T-cell (primary cell): Measurements from ENCODE around the gene GNG7. TPM values are rescaled to one million over a fixed set of nuclear protein-coding genes. Genes with fewer than 3 reads are reported as not detected.
"Not testable (repeated sequence)": the region's sequence is repeated elsewhere in the genome, so short reads cannot be mapped to it uniquely, and the experiment has no call there.

ENCODE experiments used
- ATAC-seq, 4 experiments: fragments of 200-7000 bp in 3 of 4; fragments of 150-1000 bp in 1 of 4; cut with Tn5 transposase; replicated peaks in 1 of 4; 1 replicate in 3 of 4; 2 replicates in 1 of 4; pipeline ENCODE4 v1.10.0; 2021; ENCODE audit warnings: moderate library complexity in 3 of 4, mild to moderate bottlenecking in 2 of 4, moderate number of reproducible peaks in 1 of 4
- CTCF ChIA-PET, 2 donors: fragments of 300-600 bp; sonication (Branson Sonifier 250); formaldehyde crosslinking; loops; one replicate each; lab custom pipeline; 2022; ENCODE audit warnings: antibody characterized with exemption in 2 of 2; lab: Charles Lee
- POLR2A ChIA-PET, 2 donors: fragments of 300-600 bp; sonication (Branson Sonifier 250); formaldehyde crosslinking; loops; one replicate each; lab custom pipeline; 2022; ENCODE audit warnings: antibody characterized with exemption in 2 of 2; lab: Charles Lee
- DNase-seq, 35 experiments: peaks; one replicate each; pipeline versions ENCODE4 v3.0.0 to v3.0.0-alpha.2; 2013 to 2023
- H3K27ac ChIP-seq: one replicate; pipeline ENCODE4 v1.5.1; 2013; ENCODE audit warnings: low read length
- H3K27me3 ChIP-seq, 2 experiments: replicated peaks in 1 of 2; 1 replicate in 1 of 2; 2 replicates in 1 of 2; pipeline versions ENCODE4 v1.6.1 to v1.7.0; 2013; ENCODE audit warnings: low read length in 1 of 2, mixed read lengths in 1 of 2; ENCODE audit not compliant: control insufficient read depth in 2 of 2, insufficient read depth in 2 of 2; ENCODE audit errors: extremely low read depth in 1 of 2
- H3K36me3 ChIP-seq, 2 donors: 1 replicate in 1 of 2; 2 replicates in 1 of 2; pipeline versions ENCODE4 v1.6.1 to v1.7.0; 2013; ENCODE audit warnings: low read length in 1 of 2; ENCODE audit not compliant: control insufficient read depth in 2 of 2, insufficient read depth in 1 of 2; ENCODE audit errors: extremely low read depth in 1 of 2
- H3K4me1 ChIP-seq, 2 experiments: 1 replicate in 1 of 2; 2 replicates in 1 of 2; pipeline versions ENCODE4 v1.6.1 to v1.7.0; 2013; ENCODE audit warnings: low read length in 2 of 2, mixed read lengths in 1 of 2; ENCODE audit not compliant: insufficient read depth in 2 of 2, control insufficient read depth in 1 of 2; ENCODE audit errors: extremely low read depth in 1 of 2
- H3K4me3 ChIP-seq, 2 donors: 1 replicate in 1 of 2; 2 replicates in 1 of 2; pipeline versions ENCODE4 v1.5.1 to v1.7.0; 2013; ENCODE audit warnings: mild to moderate bottlenecking in 2 of 2, low read length in 1 of 2, moderate library complexity in 1 of 2; ENCODE audit not compliant: control insufficient read depth in 1 of 2; ENCODE audit errors: extremely low read depth in 1 of 2
- H3K9me3 ChIP-seq: 2 replicates; pipeline ENCODE4 v1.7.0; 2013
- H3K27ac Mint-ChIP-seq, 2 donors: one replicate each; pipeline ENCODE4 v1.8.0; 2020 to 2021; ENCODE audit warnings: mild to moderate bottlenecking in 2 of 2, mixed read lengths in 2 of 2
- H3K27me3 Mint-ChIP-seq, 2 donors: one replicate each; pipeline ENCODE4 v1.8.0; 2021 to 2022; ENCODE audit warnings: mixed read lengths in 2 of 2
- H3K36me3 Mint-ChIP-seq: one replicate; pipeline ENCODE4 v1.8.0; 2021; ENCODE audit warnings: mixed read lengths
- H3K4me1 Mint-ChIP-seq, 3 donors: one replicate each; pipeline ENCODE4 v1.8.0; 2020 to 2022; ENCODE audit warnings: mixed read lengths in 3 of 3, mild to moderate bottlenecking in 1 of 3
- H3K4me3 Mint-ChIP-seq, 3 donors: one replicate each; pipeline ENCODE4 v1.8.0; 2020 to 2022; ENCODE audit warnings: mild to moderate bottlenecking in 3 of 3, mixed read lengths in 3 of 3, moderate library complexity in 3 of 3
- H3K9me3 Mint-ChIP-seq, 3 donors: one replicate each; pipeline ENCODE4 v1.8.0; 2020 to 2022; ENCODE audit warnings: mixed read lengths in 3 of 3
- WGBS: methylation state at CpG from one replicate; pipeline ENCODE4 v1.1.5; 2013; ENCODE audit warnings: missing lambda C conversion rate; ENCODE audit not compliant: insufficient coverage; 5-methylcytosine and 5-hydroxymethylcytosine counted together
- total RNA-seq, 35 experiments: library from RNA in 6 of 35; stranded (reverse) in 6 of 35; fragments of 120-200 nt in 1 of 35; gene quantifications; one replicate each; pipeline versions ENCODE4 v1.2.1 to v1.2.4 and lab custom pipeline; 2013 to 2026

Gene GNG7
- total RNA-seq, 5 donors from 2014 or later (not counting 1 experiment from before 2014, with no cell fraction given): 4.5 to 7.2 (median 5.7) TPM

GRCh38 chr19:2612619-2613249, 89.8 kb downstream of the GNG7 start:
- CTCF ChIA-PET: interaction anchor here (0.6 to 2.1 kb wide), 7 partner anchors 8 to 227 kb away, joined by 3 to 19 read pairs (median 4); partner anchors contain the start of gene GADD45B (in 2 of the 2)
- H3K9me3 ChIP-seq: no peaks in the 10 kb centered on the region
- ATAC-seq (no peak), DNase-seq (no peak)
- Mint-ChIP-seq H3K27ac (no peak overlapping the region), H3K27me3 (peaks cover 0 to 3% of the 10 kb centered on the region in 2 donors), H3K36me3 (no peaks in the 10 kb centered on the region), H3K4me1 (peaks cover 47 to 53% (median 48%) of the 10 kb centered on the region in 3 donors), H3K4me3 (peak overlapping the region in 1 of 3 donors; percentile 46), H3K9me3 (no peaks in the 10 kb centered on the region)
- H3K4me1 ChIP-seq: peaks cover 19 to 55% of the 10 kb centered on the region in 2 experiments
- POLR2A ChIA-PET: no interaction called here
- no peaks in the 10 kb centered on the region for H3K36me3 ChIP-seq
- H3K4me3 ChIP-seq: no peak overlapping the region
- WGBS: 94% methylated on average over 9 of the region's 18 CpGs
- peaks cover 0 to 9% of the 10 kb centered on the region in 2 experiments for H3K27me3 ChIP-seq
- H3K27ac ChIP-seq: no peak overlapping the region

GRCh38 chr19:2611483-2612464, 90.7 kb downstream of the GNG7 start:
- Mint-ChIP-seq H3K9me3 (no peaks in the 10 kb centered on the region), H3K36me3 (no peaks in the 10 kb centered on the region), H3K27me3 (peaks cover 0 to 3% of the 10 kb centered on the region in 2 donors), H3K4me1 (peaks cover 40 to 46% (median 42%) of the 10 kb centered on the region in 3 donors), H3K4me3 (peak overlapping the region in 2 of 3 donors; percentile 2 to 77), H3K27ac (no peak overlapping the region)
- Histone ChIP-seq H3K36me3 (no peaks in the 10 kb centered on the region), H3K4me1 (peaks cover 11 to 52% of the 10 kb centered on the region in 2 experiments), H3K27ac (no peak overlapping the region), H3K9me3 (no peaks in the 10 kb centered on the region), H3K27me3 (peaks cover 0 to 9% of the 10 kb centered on the region in 2 experiments), H3K4me3 (no peak overlapping the region)
- ChIA-PET CTCF (interaction anchor here (0.6 to 2.8 kb wide), 20 partner anchors 9 to 372 kb away, joined by 3 to 23 read pairs (median 4); partner anchors contain the start of gene GADD45B (in 2 of the 2)), POLR2A (interaction anchor here (0.6 to 1.5 kb wide), 3 partner anchors 134 to 136 kb away, joined by 3 to 21 read pairs (median 4); partner anchors contain the start of gene GADD45B (in 2 of the 2))
- 94% methylated on average over 9 of the region's 34 CpGs for WGBS
- no peak for ATAC-seq
- peak in 1 of 35 experiments; percentile 19 for DNase-seq

- Histone ChIP-seq H3K36me3 (no peaks in the 10 kb centered on the region), H3K27me3 (peaks cover 0 to 9% of the 10 kb centered on the region in 2 experiments), H3K4me1 (peaks cover 11 to 42% of the 10 kb centered on the region in 2 experiments), H3K4me3 (peak overlapping the region; percentile 45 to 72), H3K27ac (no peak overlapping the region), H3K9me3 (no peaks in the 10 kb centered on the region)
- POLR2A ChIA-PET: interaction anchor here (0.5 to 1.5 kb wide), 3 partner anchors 135 to 183 kb away, joined by 3 to 21 read pairs (median 4); partner anchors contain the start of gene GADD45B (in 2 of the 2)
- ATAC-seq: peak; percentile 63 to 76 (median 74)
- H3K9me3 Mint-ChIP-seq: no peaks in the 10 kb centered on the region
- no peaks in the 10 kb centered on the region for H3K36me3 Mint-ChIP-seq
- CTCF ChIA-PET: interaction anchor here (0.5 to 2.8 kb wide), 18 partner anchors 9 to 371 kb away, joined by 3 to 23 read pairs (median 4); partner anchors contain the start of gene GADD45B (in 1 of the 2)
- peak; percentile 49 to 93 (median 82) for DNase-seq
- WGBS: 11% methylated on average over 34 of the region's 46 CpGs
- peak overlapping the region; percentile 72 to 80 (median 77) for H3K4me3 Mint-ChIP-seq
- peaks cover 39 to 44% (median 40%) of the 10 kb centered on the region in 3 donors for H3K4me1 Mint-ChIP-seq
- peak overlapping the region in 1 of 2 donors; percentile 46 for H3K27ac Mint-ChIP-seq
- H3K27me3 Mint-ChIP-seq: peaks cover 0 to 3% of the 10 kb centered on the region in 2 donors
Observed at GRCh38 chr19:2610637-2611482, 91.6 kb downstream of the GNG7 start.

- Mint-ChIP-seq H3K9me3 (no peaks in the 10 kb centered on the region), H3K4me1 (peaks cover 37 to 42% (median 40%) of the 10 kb centered on the region in 3 donors), H3K4me3 (peak overlapping the region in 1 of 3 donors; percentile 71), H3K27me3 (peaks cover 0 to 3% of the 10 kb centered on the region in 2 donors), H3K36me3 (no peaks in the 10 kb centered on the region), H3K27ac (no peak overlapping the region)
- WGBS: 66% methylated on average over 9 of the region's 20 CpGs
- ATAC-seq (no peak), DNase-seq (no peak)
- H3K4me1 ChIP-seq: peaks cover 11 to 42% of the 10 kb centered on the region in 2 experiments
- H3K9me3 ChIP-seq: no peaks in the 10 kb centered on the region
- CTCF ChIA-PET: interaction anchor here in 1 of 2 donors (1.1 to 2.8 kb wide), 3 partner anchors 10 to 28 kb away, joined by 3 to 23 read pairs (median 3); no protein-coding TSS in a partner anchor
- H3K36me3 ChIP-seq: no peaks in the 10 kb centered on the region
- POLR2A ChIA-PET: no interaction called here
- no peak overlapping the region for H3K4me3 ChIP-seq
- H3K27ac ChIP-seq: no peak overlapping the region
- H3K27me3 ChIP-seq: peaks cover 0 to 9% of the 10 kb centered on the region in 2 experiments
Observed at GRCh38 chr19:2609389-2610116, 92.9 kb downstream of the GNG7 start.

- H3K9me3 Mint-ChIP-seq, H3K27me3 ChIP-seq, H3K36me3 ChIP-seq, H3K9me3 ChIP-seq, H3K4me3 ChIP-seq, H3K27ac Mint-ChIP-seq, H3K36me3 Mint-ChIP-seq, POLR2A ChIA-PET, H3K27me3 Mint-ChIP-seq, ATAC-seq, DNase-seq, H3K27ac ChIP-seq: not testable (repeated sequence)
- peaks cover 11 to 39% of the 10 kb centered on the region in 2 experiments for H3K4me1 ChIP-seq
- Mint-ChIP-seq H3K4me1 (peaks cover 32 to 37% (median 36%) of the 10 kb centered on the region in 3 donors), H3K4me3 (peak overlapping the region in 2 of 3 donors; percentile 24 to 71)
- CTCF ChIA-PET: interaction anchor here in 1 of 2 donors (1.2 to 2.8 kb wide), 2 partner anchors 9 to 10 kb away, joined by 4 to 23 read pairs; no protein-coding TSS in a partner anchor
- WGBS: 92% methylated on average over 2 of the region's 7 CpGs
Observed at GRCh38 chr19:2609034-2609388, 93.5 kb downstream of the GNG7 start.
